Trophoblast cell (in vitro differentiated cells and primary cell): ENCODE results near the gene CCDC148.

Experiments used
- DNase-seq, 2 donors: peaks; one replicate each; pipeline ENCODE4 v3.0.0-alpha.2; 2016
- H2AFZ ChIP-seq: 2 replicates; pipeline ENCODE4 v1.6.1; 2013; ENCODE audit warnings: low read length, moderate library complexity, mild to moderate bottlenecking; ENCODE audit not compliant: insufficient read depth, poor library complexity
- H2AK5ac ChIP-seq: 2 replicates; pipeline ENCODE4 v1.6.1; 2013; ENCODE audit warnings: mild to moderate bottlenecking, low read length
- H2BK120ac ChIP-seq: 2 replicates; pipeline ENCODE4 v1.6.1; 2013; ENCODE audit warnings: low read length, mild to moderate bottlenecking, moderate library complexity; ENCODE audit not compliant: insufficient read depth, poor library complexity
- H2BK12ac ChIP-seq: 2 replicates; pipeline ENCODE4 v1.6.1; 2013; ENCODE audit warnings: mild to moderate bottlenecking, low read length, moderate library complexity
- H2BK5ac ChIP-seq: 2 replicates; pipeline ENCODE4 v1.6.1; 2013; ENCODE audit warnings: low read length, low read depth, moderate library complexity, mild to moderate bottlenecking; ENCODE audit not compliant: poor library complexity
- H3K14ac ChIP-seq: 2 replicates; pipeline ENCODE4 v1.6.1; 2013; ENCODE audit warnings: mild to moderate bottlenecking, low read length
- H3K18ac ChIP-seq: 2 replicates; pipeline ENCODE4 v1.6.1; 2013; ENCODE audit warnings: mild to moderate bottlenecking, low read length
- H3K23ac ChIP-seq: 2 replicates; pipeline ENCODE4 v1.6.1; 2013; ENCODE audit warnings: low read length
- H3K27ac ChIP-seq: 2 replicates; pipeline ENCODE4 v1.5.1; 2013; ENCODE audit warnings: low read depth, mild to moderate bottlenecking, inconsistent platforms, low read length, moderate library complexity
- H3K27me3 ChIP-seq: 2 replicates; pipeline ENCODE4 v1.6.1; 2013; ENCODE audit warnings: inconsistent platforms, mild to moderate bottlenecking, low read length, moderate library complexity; ENCODE audit not compliant: insufficient read depth
- H3K36me3 ChIP-seq, 2 experiments: 1 replicate in 1 of 2; 2 replicates in 1 of 2; pipeline ENCODE4 v1.6.1; 2013; ENCODE audit warnings: low read length in 2 of 2, mild to moderate bottlenecking in 2 of 2, moderate library complexity in 1 of 2; ENCODE audit not compliant: insufficient read depth in 2 of 2, control insufficient read depth in 1 of 2
- H3K4ac ChIP-seq: 2 replicates; pipeline ENCODE4 v1.6.1; 2013; ENCODE audit warnings: low read depth, mild to moderate bottlenecking, low read length, moderate library complexity
- H3K4me1 ChIP-seq, 2 experiments: 1 replicate in 1 of 2; 2 replicates in 1 of 2; pipeline ENCODE4 v1.6.1; 2013; ENCODE audit warnings: low read length in 2 of 2, mild to moderate bottlenecking in 2 of 2, moderate library complexity in 1 of 2; ENCODE audit not compliant: insufficient read depth in 2 of 2, control insufficient read depth in 1 of 2
- H3K4me2 ChIP-seq: 2 replicates; pipeline ENCODE4 v1.6.1; 2013; ENCODE audit warnings: inconsistent platforms, mild to moderate bottlenecking, low read length, moderate library complexity
- H3K4me3 ChIP-seq: 2 replicates; pipeline ENCODE4 v1.5.1; 2013; ENCODE audit warnings: mild to moderate bottlenecking, low read depth, low read length, inconsistent platforms
- H3K79me1 ChIP-seq: one replicate; pipeline ENCODE4 v1.6.1; 2013; ENCODE audit warnings: low read length
- H3K79me2 ChIP-seq: 2 replicates; pipeline ENCODE4 v1.6.1; 2013; ENCODE audit warnings: low read length, mild to moderate bottlenecking; ENCODE audit not compliant: control insufficient read depth, insufficient read depth, poor library complexity
- H3K9ac ChIP-seq: 2 replicates; pipeline ENCODE4 v1.6.1; 2013; ENCODE audit warnings: mild to moderate bottlenecking, low read length
- H3K9me3 ChIP-seq: 2 replicates; pipeline ENCODE4 v1.6.1; 2013; ENCODE audit warnings: low read depth, mild to moderate bottlenecking, control low read depth, inconsistent platforms, low read length; ENCODE audit not compliant: insufficient read depth
- H4K12ac ChIP-seq: 2 replicates; pipeline ENCODE4 v1.6.1; 2013; ENCODE audit warnings: low read depth, mild to moderate bottlenecking, low read length, moderate library complexity
- H4K8ac ChIP-seq: 2 replicates; pipeline ENCODE4 v1.6.1; 2013; ENCODE audit warnings: low read depth, mild to moderate bottlenecking, low read length, moderate library complexity
- H4K91ac ChIP-seq: one replicate; pipeline ENCODE4 v1.6.1; 2013; ENCODE audit warnings: low read depth, mild to moderate bottlenecking, low read length, moderate library complexity
- WGBS: extraction: QIAGEN DNeasy Blood & Tissue Kit; methylation state at CpG from one replicate; pipeline ENCODE4 v1.1.7; 2013; ENCODE audit warnings: missing lambda C conversion rate; ENCODE audit not compliant: insufficient read length, insufficient coverage; ENCODE audit errors: extremely low coverage; 5-methylcytosine and 5-hydroxymethylcytosine counted together

The CCDC148 gene

DNA sequence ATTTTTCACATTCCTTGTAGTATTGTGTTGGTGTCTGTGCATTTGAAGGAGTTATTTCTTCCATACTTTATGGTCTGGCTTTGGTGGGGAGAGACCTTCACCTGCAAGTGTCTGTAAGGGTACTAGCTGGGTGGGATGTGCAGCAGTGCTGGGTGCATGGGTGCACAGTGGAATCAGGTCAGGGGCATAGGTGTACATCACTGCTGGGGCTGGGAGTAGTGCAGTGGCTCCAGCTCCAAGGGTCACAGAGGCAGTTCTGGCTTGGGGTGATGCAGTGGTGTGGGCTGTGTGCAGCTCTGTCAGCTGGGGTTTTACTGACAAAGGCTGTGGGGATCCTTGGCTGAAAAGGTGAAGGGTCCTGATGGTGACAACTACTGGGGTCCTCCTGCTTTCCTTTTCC lies 44.8 kb downstream of the CCDC148 start:
- Histone ChIP-seq H3K36me3 (no peaks in the 10 kb centered on the region), H3K27me3 (no peaks in the 10 kb centered on the region), H3K23ac (no peak overlapping the region), H3K4me2 (no peak overlapping the region), H3K27ac (peak overlapping the region; percentile 22), H4K12ac (no peak overlapping the region), H3K4me3 (no peak overlapping the region), H2AK5ac (no peak overlapping the region), H3K14ac (no peak overlapping the region), H4K8ac (no peak overlapping the region), H2BK5ac (peak overlapping the region; percentile 52), H3K9me3 (peaks cover 6% of the 10 kb centered on the region), H4K91ac (no peak overlapping the region), H2BK120ac (peak overlapping the region; percentile 87), H3K79me2 (no peaks in the 10 kb centered on the region), H3K18ac (no peak overlapping the region), H2AFZ (no peak overlapping the region), H3K4ac (no peak overlapping the region), H2BK12ac (peak overlapping the region; percentile 54), H3K9ac (peak overlapping the region; percentile 30), H3K4me1 (peaks cover 0 to 5% of the 10 kb centered on the region in 2 experiments), H3K79me1 (peaks cover 4% of the 10 kb centered on the region)
- DNase-seq, result no peak

DNA sequence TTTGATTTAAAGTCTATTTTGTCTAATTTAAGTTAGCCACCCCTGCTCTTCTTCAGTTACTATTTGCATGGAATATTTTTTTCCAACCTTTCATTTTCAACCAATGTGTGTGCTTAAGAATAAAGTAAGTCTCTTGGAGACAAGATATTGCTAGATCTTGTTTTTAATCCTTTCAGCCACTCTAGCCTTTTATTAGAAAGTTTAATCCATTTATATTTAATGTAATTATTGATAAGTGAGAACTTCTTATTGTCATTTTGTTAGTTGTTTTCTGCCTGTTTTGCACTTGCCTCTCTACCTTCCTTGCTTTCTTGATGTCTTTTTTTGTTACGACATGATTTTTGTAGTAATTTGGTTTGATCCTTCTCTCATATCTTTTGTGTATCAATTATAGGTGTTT lies 46.4 kb downstream of the CCDC148 start:
- H4K8ac ChIP-seq, result no peak overlapping the region
- H3K79me1 ChIP-seq, result peaks cover 4% of the 10 kb centered on the region
- no peak overlapping the region for H3K9ac ChIP-seq
- no peaks in the 10 kb centered on the region for H3K27me3 ChIP-seq
- no peaks in the 10 kb centered on the region for H3K36me3 ChIP-seq
- H3K18ac ChIP-seq, result no peak overlapping the region
- H2BK120ac ChIP-seq, result no peak overlapping the region
- no peak overlapping the region for H2AFZ ChIP-seq
- no peak overlapping the region for H4K91ac ChIP-seq
- H3K23ac ChIP-seq, result no peak overlapping the region
- peaks cover 2% of the 10 kb centered on the region for H3K9me3 ChIP-seq
- H3K4me1 ChIP-seq, result peaks cover 0 to 5% of the 10 kb centered on the region in 2 experiments
- H3K27ac ChIP-seq, result no peak overlapping the region
- H4K12ac ChIP-seq, result no peak overlapping the region
- no CpG with 5 or more reads among the region's 1 CpG for WGBS
- no peaks in the 10 kb centered on the region for H3K79me2 ChIP-seq
- H2AK5ac ChIP-seq, result no peak overlapping the region
- no peak for DNase-seq
- H3K4ac ChIP-seq, result no peak overlapping the region
- H2BK5ac ChIP-seq, result no peak overlapping the region
- H3K4me2 ChIP-seq, result no peak overlapping the region
- H3K4me3 ChIP-seq, result no peak overlapping the region
- no peak overlapping the region for H2BK12ac ChIP-seq
- no peak overlapping the region for H3K14ac ChIP-seq

- no CpG with 5 or more reads among the region's 3 CpGs for WGBS
- Histone ChIP-seq H2BK120ac (no peak overlapping the region), H2BK5ac (no peak overlapping the region)
These were observed 49.5 kb downstream of the CCDC148 start for GRCh38 chr2:158407031-158407430.

GRCh38 chr2:158405341-158405740 lies 51.2 kb downstream of the CCDC148 start:
- no peak overlapping the region for H3K18ac ChIP-seq
- no peak overlapping the region for H4K12ac ChIP-seq
- no peaks in the 10 kb centered on the region for H3K9me3 ChIP-seq
- no peak overlapping the region for H2BK120ac ChIP-seq
- no peak overlapping the region for H3K14ac ChIP-seq
- H4K8ac ChIP-seq, result no peak overlapping the region
- H3K79me2 ChIP-seq, result no peaks in the 10 kb centered on the region
- no peak overlapping the region for H2BK5ac ChIP-seq
- H3K27me3 ChIP-seq, result no peaks in the 10 kb centered on the region
- no peaks in the 10 kb centered on the region for H3K36me3 ChIP-seq
- no peak overlapping the region for H3K27ac ChIP-seq
- no peak overlapping the region for H3K4me3 ChIP-seq
- no peak overlapping the region for H3K4ac ChIP-seq
- DNase-seq, result no peak
- H3K79me1 ChIP-seq, result no peaks in the 10 kb centered on the region
- no peaks in the 10 kb centered on the region for H3K4me1 ChIP-seq
- H2AFZ ChIP-seq, result no peak overlapping the region
- H3K23ac ChIP-seq, result no peak overlapping the region
- 100% methylated on average over 1 of the region's 3 CpGs for WGBS
- H3K9ac ChIP-seq, result no peak overlapping the region
- no peak overlapping the region for H2AK5ac ChIP-seq
- H4K91ac ChIP-seq, result no peak overlapping the region
- no peak overlapping the region for H2BK12ac ChIP-seq
- no peak overlapping the region for H3K4me2 ChIP-seq

More at GRCh38 chr2:158407031-158407430, 49.5 kb downstream of the CCDC148 start:
- H2BK12ac ChIP-seq, result no peak overlapping the region
- no peak overlapping the region for H4K12ac ChIP-seq
- H3K27me3 ChIP-seq, result no peaks in the 10 kb centered on the region
- H3K14ac ChIP-seq, result no peak overlapping the region
- H3K79me2 ChIP-seq, result no peaks in the 10 kb centered on the region
- no peak overlapping the region for H2AFZ ChIP-seq
- no peak overlapping the region for H4K91ac ChIP-seq
- H3K9me3 ChIP-seq, result peaks cover 2% of the 10 kb centered on the region
- H3K9ac ChIP-seq, result no peak overlapping the region
- H3K18ac ChIP-seq, result no peak overlapping the region
- no peak overlapping the region for H4K8ac ChIP-seq
- no peak overlapping the region for H3K4me3 ChIP-seq
- H3K27ac ChIP-seq, result no peak overlapping the region
- H3K4me1 ChIP-seq, result peaks cover 0 to 3% of the 10 kb centered on the region in 2 experiments
- no peak overlapping the region for H3K4ac ChIP-seq
- peaks cover 4% of the 10 kb centered on the region for H3K79me1 ChIP-seq
- H2AK5ac ChIP-seq, result no peak overlapping the region
- H3K4me2 ChIP-seq, result no peak overlapping the region
- no peak for DNase-seq
- H3K36me3 ChIP-seq, result no peaks in the 10 kb centered on the region
- no peak overlapping the region for H3K23ac ChIP-seq
